ENCODE results near the gene UPF3A. TPM values are rescaled to one million over a fixed set of nuclear protein-coding genes. Genes with fewer than 3 reads are reported as not detected.

The UPF3A gene
- total RNA-seq, 8 experiments from 2014 or later, result 47.1 to 77.9 (median 54.0) TPM

DNA sequence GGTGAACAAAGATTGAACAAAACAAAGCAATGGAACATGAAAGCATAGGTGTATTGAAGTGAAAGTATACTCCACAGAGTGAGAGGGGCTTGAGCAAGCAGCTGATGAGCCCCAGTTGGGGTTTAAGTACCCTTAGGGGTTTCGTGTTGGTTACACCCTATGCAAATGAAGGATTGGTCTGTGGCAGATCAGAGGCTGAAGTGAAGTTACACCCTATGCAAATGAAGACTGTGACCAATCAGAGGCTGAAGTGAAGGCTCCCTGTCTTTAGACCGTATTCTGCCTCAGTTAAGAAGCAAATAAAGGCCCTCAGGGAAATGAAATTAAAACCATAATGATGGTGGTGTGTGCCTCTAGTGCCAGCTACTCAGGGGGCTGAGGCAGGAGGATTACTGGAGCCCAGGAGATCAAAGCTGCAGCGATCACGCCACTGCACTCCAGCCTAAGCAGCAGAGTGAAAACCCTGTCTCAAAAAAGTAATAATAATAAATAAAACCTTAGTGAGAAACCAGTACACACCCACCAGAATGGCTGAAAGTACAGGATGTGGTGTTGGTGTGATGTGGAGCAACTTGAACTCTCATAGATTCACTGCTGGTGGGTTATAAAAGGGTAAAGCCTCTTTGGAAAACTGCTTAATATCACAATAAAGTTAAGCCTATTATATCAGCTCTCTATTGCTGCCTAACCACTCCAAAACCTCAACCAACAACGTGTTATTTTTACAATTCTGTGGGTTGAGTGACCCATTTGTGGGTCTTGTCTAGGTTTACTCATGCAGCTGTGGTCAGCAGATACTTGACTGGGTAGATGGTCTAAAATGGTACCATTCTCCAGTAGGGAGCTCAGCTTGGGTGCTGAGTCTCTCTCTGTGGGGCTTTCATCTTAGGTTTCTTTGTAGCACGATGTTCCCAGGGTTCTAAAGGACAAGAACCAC is 12.8 kb upstream of the UPF3A start:
- in situ Hi-C loops (cut with MboI; ENCODE audit: low pct_unique_long_range_greater_than_20kb in 2 of 9, low sequenced_read_pairs in 9 of 9, unreplicated experiment in 9 of 9), result no loop called here
- Histone ChIP-seq H3K4me1 (replicated peaks in 1 of 2) (no peaks in the 10 kb centered on the region), H3K4me3 (no peak overlapping the region), H3K27ac (no peak overlapping the region)
- ATAC-seq (replicated peaks in 6 of 8), result peak in 3 of 8 experiments; percentile 90 to 91 (median 91)
- WGBS, 10 experiments, result 80 to 100% (median 87%) methylated on average over 1 to 4 of the region's 6 CpGs; no CpG with 5 or more reads in 1 of the 10 experiments

DNA sequence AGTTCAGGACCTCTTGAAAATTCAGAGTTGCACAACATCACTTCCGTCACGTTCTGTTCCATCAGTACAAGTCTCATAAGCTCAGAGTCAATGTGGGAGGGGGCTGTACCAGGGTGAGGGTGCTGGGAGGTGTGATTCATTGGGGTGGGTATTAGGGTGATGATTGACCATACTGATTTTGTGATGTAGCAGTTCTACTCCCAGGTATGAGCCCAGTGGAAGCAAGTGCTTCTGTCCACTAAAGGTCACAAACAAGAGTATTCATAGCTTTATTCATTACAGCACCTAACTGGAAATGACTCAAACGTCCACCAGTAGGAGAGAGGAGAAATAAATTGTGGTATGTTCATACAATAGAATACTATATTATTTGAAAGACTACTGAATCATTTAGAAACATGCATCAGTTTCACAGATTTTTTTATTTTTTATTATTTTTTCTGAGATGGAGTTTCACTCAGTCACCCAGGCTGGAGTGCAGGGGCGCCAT is 12.1 kb upstream of the UPF3A start:
- in situ Hi-C loops (cut with MboI; ENCODE audit: low pct_unique_long_range_greater_than_20kb in 2 of 9, low sequenced_read_pairs in 9 of 9, unreplicated experiment in 9 of 9), result no loop called here
- WGBS, 10 experiments, result 100% methylated on average over 2 to 3 of the region's 4 CpGs; no CpG with 5 or more reads in 7 of the 10 experiments
- ATAC-seq (replicated peaks in 6 of 8), result no peak

DNA sequence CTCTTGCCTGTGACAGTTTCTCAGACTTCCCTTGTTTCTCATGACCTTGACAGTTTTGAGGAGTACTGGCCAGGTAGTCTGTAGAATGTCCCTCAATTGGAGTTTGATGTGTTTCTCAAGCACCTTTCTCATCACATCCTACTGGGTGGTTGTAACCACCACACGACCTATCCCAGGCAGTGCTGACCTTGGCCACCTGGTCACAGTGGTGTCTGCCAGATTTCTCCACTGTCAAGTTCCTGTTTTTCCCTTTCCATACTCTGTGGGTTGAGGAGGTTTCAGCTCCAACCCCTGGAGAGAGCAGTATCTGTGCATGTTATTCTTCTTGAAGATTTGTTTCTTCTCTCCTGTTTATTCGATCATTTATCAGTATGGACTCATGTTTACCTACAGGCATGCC is 8.4 kb upstream of the UPF3A start:
- no peak overlapping the region for H3K4me3 ChIP-seq
- H3K4me1 ChIP-seq (replicated peaks in 1 of 2), result no peaks in the 10 kb centered on the region
- no peak for ATAC-seq (replicated peaks in 6 of 8)
- H3K27ac ChIP-seq, result no peak overlapping the region
- 92 to 100% (median 100%) methylated on average over 1 to 2 of the region's 2 CpGs; no CpG with 5 or more reads in 1 of the 10 experiments for whole genome bisulfite sequencing, 10 experiments
- in situ Hi-C loops (cut with MboI; ENCODE audit: low pct_unique_long_range_greater_than_20kb in 2 of 9, low sequenced_read_pairs in 9 of 9, unreplicated experiment in 9 of 9), result no loop called here

More for the DNA sequence above, 12.1 kb upstream of the UPF3A start:
- no peaks in the 10 kb centered on the region for H3K4me1 ChIP-seq (replicated peaks in 1 of 2)
- no peak overlapping the region for H3K27ac ChIP-seq
- H3K4me3 ChIP-seq, result no peak overlapping the region

DNA sequence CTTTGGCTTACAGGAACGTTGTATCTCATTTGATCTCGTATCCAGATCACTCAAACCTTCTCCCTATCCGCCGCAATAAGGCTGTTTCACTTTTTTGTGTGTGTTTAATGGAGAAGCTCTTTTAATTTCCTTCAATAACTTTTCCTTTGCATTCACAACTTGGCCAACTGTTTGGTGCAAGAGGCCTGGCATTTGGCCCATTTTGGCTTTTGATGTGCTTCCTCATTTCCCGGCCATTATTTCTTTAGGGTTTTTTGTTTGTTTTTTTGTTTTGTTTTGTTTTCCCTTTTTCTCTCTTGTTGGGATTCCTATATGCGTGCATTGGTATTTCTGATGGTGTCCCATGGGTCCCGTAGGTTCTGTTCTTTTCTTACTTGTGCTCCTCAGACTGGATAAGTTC is 6.1 kb upstream of the UPF3A start:
- 68 to 99% (median 95%) methylated on average over 3 to 7 of the region's 7 CpGs for WGBS, 10 experiments
- in situ Hi-C loops (cut with MboI; ENCODE audit: low pct_unique_long_range_greater_than_20kb in 2 of 9, low sequenced_read_pairs in 9 of 9, unreplicated experiment in 9 of 9), result no loop called here
- ATAC-seq (replicated peaks in 6 of 8), result no peak
- H3K4me3 ChIP-seq, result no peak overlapping the region
- H3K27ac ChIP-seq, result no peak overlapping the region
- peaks cover 4 to 5% of the 10 kb centered on the region in 2 donors for H3K4me1 ChIP-seq (replicated peaks in 1 of 2)

DNA sequence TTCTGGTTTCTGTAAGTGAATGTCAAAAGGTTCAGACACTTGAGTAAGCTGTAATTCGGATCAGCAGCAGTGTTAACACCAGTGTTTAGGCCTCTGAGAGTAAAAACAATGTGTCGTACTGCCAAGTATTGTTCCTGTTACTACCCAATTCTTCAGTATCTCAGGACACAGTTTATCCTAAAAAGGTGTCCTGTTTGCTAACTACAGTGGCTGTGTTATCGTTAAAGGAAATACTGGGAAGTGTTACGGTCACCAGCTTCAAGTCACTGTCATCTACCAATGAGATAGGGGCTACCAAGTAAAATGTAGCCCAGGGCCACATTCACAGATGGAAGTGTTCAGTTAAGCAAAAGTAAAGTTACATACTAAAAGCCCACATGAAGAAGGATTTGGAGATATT is 2.3 kb upstream of the UPF3A start:
- in situ Hi-C loops (cut with MboI; ENCODE audit: low pct_unique_long_range_greater_than_20kb in 2 of 9, low sequenced_read_pairs in 9 of 9, unreplicated experiment in 9 of 9), result no loop called here
- no peak for ATAC-seq (replicated peaks in 6 of 8)
- WGBS, 10 experiments, result 60 to 100% (median 86%) methylated on average over 1 to 4 of the region's 4 CpGs; no CpG with 5 or more reads in 1 of the 10 experiments
- Histone ChIP-seq H3K27ac (no peak overlapping the region), H3K4me1 (replicated peaks in 1 of 2) (peaks cover 8 to 10% of the 10 kb centered on the region in 2 donors), H3K4me3 (no peak overlapping the region)

DNA sequence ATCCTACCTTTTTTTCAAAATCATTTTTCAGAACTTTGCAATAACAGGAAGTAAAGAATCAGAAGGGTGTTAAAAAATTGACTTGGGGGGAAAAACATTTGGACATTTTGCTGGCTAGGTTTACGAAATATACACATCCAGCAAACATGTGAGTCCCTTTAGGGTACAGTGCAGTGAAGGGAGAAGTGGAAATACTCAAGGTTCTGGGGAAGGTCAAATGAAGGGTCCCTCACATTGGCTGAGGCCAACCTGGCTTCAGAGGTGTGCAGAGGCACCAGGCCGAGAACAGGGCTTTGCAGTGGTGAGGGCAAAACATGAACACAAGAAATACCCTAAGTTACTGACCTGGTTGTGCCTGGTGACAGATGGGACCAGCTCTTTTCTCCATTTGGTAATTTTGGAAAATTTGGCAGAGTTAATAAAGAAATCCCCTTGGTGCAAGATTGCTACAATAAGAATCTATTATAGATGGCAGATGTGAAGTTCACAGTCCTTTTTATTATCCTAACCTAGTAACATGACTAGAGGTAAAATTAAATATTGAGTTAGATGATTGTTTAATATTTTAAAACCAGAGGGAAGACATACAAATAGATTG is 1.5 kb upstream of the UPF3A start:
- no peak overlapping the region for H3K4me3 ChIP-seq
- peak overlapping the region in 1 of 2 donors; percentile 100 for H3K27ac ChIP-seq
- H3K4me1 ChIP-seq (replicated peaks in 1 of 2), result peaks cover 8 to 10% of the 10 kb centered on the region in 2 donors
- WGBS, 10 experiments, result 75 to 100% (median 95%) methylated on average over 1 to 2 of the region's 2 CpGs; no CpG with 5 or more reads in 1 of the 10 experiments
- in situ Hi-C loops (cut with MboI; ENCODE audit: low pct_unique_long_range_greater_than_20kb in 2 of 9, low sequenced_read_pairs in 9 of 9, unreplicated experiment in 9 of 9), result no loop called here
- no peak for ATAC-seq (replicated peaks in 6 of 8)

DNA sequence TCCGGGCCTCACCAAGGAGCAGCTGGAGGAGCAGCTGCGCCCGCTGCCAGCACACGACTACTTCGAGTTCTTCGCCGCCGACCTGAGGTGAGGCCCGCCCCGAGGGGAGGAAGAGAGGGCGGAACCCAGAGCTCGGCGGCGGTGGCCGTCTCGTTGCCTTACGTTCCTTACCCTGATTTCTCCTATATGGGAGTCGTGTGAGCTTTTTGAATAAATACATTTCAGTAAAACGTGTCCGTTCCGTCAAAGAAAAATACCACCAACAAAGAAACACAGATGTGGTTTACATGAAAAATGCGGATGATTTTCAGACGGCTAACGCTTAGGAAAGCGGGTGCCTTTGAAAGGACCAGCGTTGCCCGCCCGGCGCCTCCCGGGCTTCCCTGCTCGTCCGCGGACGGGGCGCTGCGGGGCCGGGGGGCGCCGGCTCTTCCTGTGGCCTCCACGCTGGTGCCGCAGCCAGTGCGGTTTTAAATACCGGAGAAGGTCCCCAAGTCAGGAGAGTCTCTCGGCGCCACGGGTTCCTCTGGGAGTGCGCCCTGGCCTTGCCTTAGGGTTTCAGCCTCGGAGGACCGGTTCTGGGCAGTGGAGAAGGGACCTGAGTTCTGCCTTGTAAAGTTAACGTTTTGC is 755 bp downstream of the UPF3A start:
- H3K27ac ChIP-seq, result peak overlapping the region; percentile 100
- peaks cover 8 to 10% of the 10 kb centered on the region in 2 donors for H3K4me1 ChIP-seq (replicated peaks in 1 of 2)
- peak overlapping the region; percentile 70 to 93 (median 87) for H3K4me3 ChIP-seq
- in situ Hi-C loops (cut with MboI; ENCODE audit: low pct_unique_long_range_greater_than_20kb in 2 of 9, low sequenced_read_pairs in 9 of 9, unreplicated experiment in 9 of 9), result no loop called here
- WGBS, 10 experiments, result 0 to 7% (median 0%) methylated on average over 1 to 31 of the region's 50 CpGs
- ATAC-seq (replicated peaks in 6 of 8), result peak; percentile 5 to 78 (median 72)

DNA sequence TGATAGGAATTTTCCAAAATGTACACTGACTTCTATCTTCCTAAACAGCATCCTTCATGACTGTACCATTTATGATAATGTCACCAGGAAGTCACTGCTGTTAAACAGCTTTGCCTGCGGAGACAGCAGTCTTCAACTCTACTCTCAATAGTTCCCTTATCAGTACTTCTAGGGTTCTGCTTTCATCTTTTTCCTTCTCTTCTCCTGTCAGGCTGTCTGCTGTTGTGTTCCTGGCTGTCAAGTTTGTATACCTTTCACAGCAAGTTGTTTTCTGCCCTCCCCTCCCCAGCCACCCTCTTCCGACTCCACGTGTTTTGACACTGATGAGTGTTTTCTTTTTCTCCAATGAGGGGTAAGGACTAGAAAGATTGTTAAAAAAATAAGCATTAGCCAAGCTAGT is 2.2 kb downstream of the UPF3A start:
- Histone ChIP-seq H3K4me1 (replicated peaks in 1 of 2) (peaks cover 8 to 10% of the 10 kb centered on the region in 2 donors), H3K4me3 (no peak overlapping the region), H3K27ac (no peak overlapping the region)
- in situ Hi-C loops (cut with MboI; ENCODE audit: low pct_unique_long_range_greater_than_20kb in 2 of 9, low sequenced_read_pairs in 9 of 9, unreplicated experiment in 9 of 9), result no loop called here
- 67 to 100% (median 82%) methylated on average over 1 to 3 of the region's 3 CpGs; no CpG with 5 or more reads in 2 of the 10 experiments for WGBS, 10 experiments
- ATAC-seq (replicated peaks in 6 of 8), result no peak

DNA sequence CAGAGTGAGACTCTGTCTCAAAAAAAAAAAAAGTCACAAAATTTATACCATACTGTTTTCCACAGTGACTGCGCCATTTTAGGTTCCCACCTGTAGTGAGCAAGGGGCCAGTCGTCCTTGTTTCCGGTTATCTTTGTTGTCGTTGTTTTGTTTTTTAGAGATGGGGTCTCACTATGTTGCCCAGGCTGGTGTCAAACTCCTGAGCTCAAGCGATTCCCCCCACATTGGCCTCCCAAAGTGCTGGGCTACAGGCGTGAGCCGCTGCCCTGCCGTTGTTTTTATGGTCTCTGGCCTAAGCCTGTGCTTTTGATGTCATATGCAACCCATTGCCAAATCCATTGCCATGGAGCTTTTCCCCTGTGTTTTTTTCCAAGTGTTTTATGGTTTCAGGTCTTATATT is 3.3 kb downstream of the UPF3A start:
- in situ Hi-C loops (cut with MboI; ENCODE audit: low pct_unique_long_range_greater_than_20kb in 2 of 9, low sequenced_read_pairs in 9 of 9, unreplicated experiment in 9 of 9), result no loop called here
- Histone ChIP-seq H3K27ac (no peak overlapping the region), H3K4me3 (no peak overlapping the region), H3K4me1 (replicated peaks in 1 of 2) (peaks cover 6 to 10% of the 10 kb centered on the region in 2 donors)
- no peak for ATAC-seq (replicated peaks in 6 of 8)
- 80 to 100% (median 99%) methylated on average over 1 to 8 of the region's 8 CpGs; no CpG with 5 or more reads in 2 of the 10 experiments for WGBS, 10 experiments

DNA sequence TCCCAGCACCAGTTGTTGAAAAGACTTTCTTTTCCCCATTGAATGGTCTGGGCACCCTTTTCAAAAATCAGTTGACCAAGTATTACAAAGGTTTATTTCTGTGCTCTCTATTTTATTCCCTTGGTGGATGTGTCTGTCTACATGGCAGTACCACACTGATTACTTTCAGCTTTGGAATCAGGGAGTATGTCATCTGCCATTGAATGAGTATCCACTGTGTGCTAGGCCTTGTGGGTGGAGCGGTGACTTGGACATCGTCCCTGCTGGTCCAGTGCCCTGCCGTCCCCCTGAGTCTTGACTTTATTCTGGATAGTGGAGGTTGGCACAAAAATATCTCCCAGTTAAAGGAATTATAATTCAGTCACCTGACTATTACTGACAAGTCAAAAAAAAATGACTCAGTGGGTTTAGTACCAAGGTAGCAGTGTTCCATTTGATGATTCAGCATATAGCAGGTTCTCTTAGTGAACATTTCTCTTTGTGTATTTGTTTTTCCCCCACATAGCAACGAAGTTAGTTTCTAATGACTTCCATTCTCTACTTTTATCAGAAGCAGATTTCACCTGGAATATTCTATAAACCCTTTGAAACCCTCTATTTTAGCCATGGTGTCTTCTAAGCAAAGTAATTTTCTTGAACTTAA is 3.9 kb downstream of the UPF3A start:
- no peak for ATAC-seq (replicated peaks in 6 of 8)
- WGBS, 10 experiments, result 0 to 100% (median 77%) methylated on average over 1 to 4 of the region's 4 CpGs
- Histone ChIP-seq H3K4me1 (replicated peaks in 1 of 2) (peaks cover 4 to 5% of the 10 kb centered on the region in 2 donors), H3K4me3 (no peak overlapping the region), H3K27ac (no peak overlapping the region)
- in situ Hi-C loops (cut with MboI; ENCODE audit: low pct_unique_long_range_greater_than_20kb in 2 of 9, low sequenced_read_pairs in 9 of 9, unreplicated experiment in 9 of 9), result no loop called here

DNA sequence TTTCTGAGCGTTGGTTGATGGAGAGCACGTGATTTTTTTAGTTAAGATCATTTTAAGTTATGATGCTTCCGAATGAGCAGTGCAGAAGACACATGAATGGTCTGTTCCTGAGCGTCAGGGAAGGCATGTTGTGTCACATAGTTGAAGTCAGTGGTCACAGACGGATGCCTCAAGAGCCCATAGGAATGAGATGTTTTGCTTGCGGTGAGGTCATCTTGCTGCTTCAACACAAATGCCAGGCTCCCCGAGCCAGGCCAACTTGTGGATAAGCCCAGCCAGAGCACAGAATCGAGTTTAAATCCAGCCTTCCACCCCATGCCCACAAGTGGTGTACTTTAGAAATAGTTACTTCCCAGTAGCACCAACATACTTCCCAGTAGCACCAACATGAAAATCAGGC is 5.4 kb downstream of the UPF3A start:
- WGBS, 10 experiments, result 83 to 98% (median 94%) methylated on average over 2 to 8 of the region's 8 CpGs; no CpG with 5 or more reads in 2 of the 10 experiments
- no peak for ATAC-seq (replicated peaks in 6 of 8)

DNA sequence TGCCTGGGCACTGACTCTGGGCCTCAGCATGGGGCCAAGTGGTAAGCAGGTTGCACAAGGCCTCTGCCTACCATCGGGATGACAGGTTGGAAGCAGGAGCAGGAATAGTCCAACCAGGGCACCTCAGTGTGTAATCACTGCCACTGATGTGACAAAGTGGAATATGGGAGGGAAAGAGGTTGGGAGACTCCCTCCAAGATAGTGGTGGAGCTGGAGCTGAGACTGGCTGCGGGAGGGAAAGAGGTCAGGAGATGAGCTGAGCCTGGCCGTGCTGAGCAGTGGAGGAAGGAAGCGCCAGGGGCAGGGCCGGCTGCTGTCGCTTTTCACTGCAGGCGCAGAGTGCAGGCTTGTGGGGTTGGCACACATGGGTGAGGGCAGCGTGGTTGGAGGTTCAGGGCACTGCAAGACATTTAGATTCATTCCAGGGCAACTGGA is 6.8 kb downstream of the UPF3A start:
- no peak overlapping the region for H3K27ac ChIP-seq
- no peak overlapping the region for H3K4me3 ChIP-seq
- WGBS, 10 experiments, result 50 to 100% (median 98%) methylated on average over 1 to 6 of the region's 8 CpGs; no CpG with 5 or more reads in 2 of the 10 experiments
- no peaks in the 10 kb centered on the region for H3K4me1 ChIP-seq (replicated peaks in 1 of 2)
- in situ Hi-C loops (cut with MboI; ENCODE audit: low pct_unique_long_range_greater_than_20kb in 2 of 9, low sequenced_read_pairs in 9 of 9, unreplicated experiment in 9 of 9), result no loop called here
- ATAC-seq (replicated peaks in 6 of 8), result peak in 1 of 8 experiments; percentile 19

More for the DNA sequence above, 5.4 kb downstream of the UPF3A start:
- H3K27ac ChIP-seq, result no peak overlapping the region
- in situ Hi-C loops (cut with MboI; ENCODE audit: low pct_unique_long_range_greater_than_20kb in 2 of 9, low sequenced_read_pairs in 9 of 9, unreplicated experiment in 9 of 9), result no loop called here
- H3K4me3 ChIP-seq, result no peak overlapping the region
- H3K4me1 ChIP-seq (replicated peaks in 1 of 2), result no peaks in the 10 kb centered on the region
